ENCODE data around the gene SLAMF1.

DNA sequence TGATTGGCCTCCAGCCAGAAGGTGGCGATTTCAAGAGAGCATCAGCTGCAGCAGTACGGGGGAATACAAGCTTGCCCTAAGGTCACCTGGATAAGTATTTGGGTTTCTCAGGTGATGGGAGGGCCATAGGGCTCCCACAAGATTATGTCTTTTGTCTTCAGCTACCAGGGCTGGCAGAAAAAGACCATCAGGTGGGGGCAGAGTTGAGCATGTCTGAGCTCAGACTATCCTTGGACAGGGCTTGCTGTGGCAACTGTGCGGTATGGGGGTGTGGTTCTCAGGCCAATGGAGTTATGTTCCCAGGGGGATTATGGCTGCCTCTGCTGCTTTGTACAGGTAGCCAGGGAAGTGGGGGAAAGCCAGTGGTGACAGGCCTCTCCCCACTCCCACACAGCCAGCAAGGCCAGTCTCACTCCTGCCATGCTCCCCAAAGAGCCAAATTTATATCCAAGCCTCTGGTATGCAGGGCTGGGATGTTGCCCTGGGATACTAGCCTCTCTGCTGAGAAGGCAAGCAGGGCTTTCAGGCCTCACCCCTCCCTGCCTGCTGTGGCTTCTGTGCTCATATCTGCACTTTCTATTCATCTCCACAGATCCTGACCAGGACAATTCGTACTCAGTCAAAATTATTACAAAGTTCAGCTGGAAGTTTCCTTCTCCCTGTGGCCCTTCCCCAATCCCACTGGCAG is 40.9 kb downstream of the SLAMF1 start:
- TF ChIP-seq, protein P1, sequence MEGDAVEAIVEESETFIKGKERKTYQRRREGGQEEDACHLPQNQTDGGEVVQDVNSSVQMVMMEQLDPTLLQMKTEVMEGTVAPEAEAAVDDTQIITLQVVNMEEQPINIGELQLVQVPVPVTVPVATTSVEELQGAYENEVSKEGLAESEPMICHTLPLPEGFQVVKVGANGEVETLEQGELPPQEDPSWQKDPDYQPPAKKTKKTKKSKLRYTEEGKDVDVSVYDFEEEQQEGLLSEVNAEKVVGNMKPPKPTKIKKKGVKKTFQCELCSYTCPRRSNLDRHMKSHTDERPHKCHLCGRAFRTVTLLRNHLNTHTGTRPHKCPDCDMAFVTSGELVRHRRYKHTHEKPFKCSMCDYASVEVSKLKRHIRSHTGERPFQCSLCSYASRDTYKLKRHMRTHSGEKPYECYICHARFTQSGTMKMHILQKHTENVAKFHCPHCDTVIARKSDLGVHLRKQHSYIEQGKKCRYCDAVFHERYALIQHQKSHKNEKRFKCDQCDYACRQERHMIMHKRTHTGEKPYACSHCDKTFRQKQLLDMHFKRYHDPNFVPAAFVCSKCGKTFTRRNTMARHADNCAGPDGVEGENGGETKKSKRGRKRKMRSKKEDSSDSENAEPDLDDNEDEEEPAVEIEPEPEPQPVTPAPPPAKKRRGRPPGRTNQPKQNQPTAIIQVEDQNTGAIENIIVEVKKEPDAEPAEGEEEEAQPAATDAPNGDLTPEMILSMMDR (IDR thresholded peaks at IDR 0.05) = no peak
- TF ChIP-seq EP300 (IDR thresholded peaks at IDR 0.05) = no peak
- TF ChIP-seq POLR2AphosphoS5 (IDR thresholded peaks at IDR 0.05) = no peak
- TF ChIP-seq POLR2A (IDR thresholded peaks at IDR 0.05; ENCODE audit: low read depth) = no peak
